GM20431 (cell line): ENCODE data around the gene WNK4.

ENCODE experiments used
- in situ Hi-C: fragments of 300-500 bp; cut with MseI, MboI; formaldehyde crosslinking; loops from one replicate; pipeline ENCODE4 v1.15.0; 2020; ENCODE audit warnings: low sequenced_read_pairs; ENCODE audit not compliant: unreplicated experiment

The WNK4 gene

GRCh38 chr17:42832213-42832933 is 52.0 kb downstream of the WNK4 start:
- in situ Hi-C loops, result no loop called here

GRCh38 chr17:42832934-42833766 is 52.7 kb downstream of the WNK4 start, which contains the start of gene PSME3:
Gene PSME3, plus strand, starts transcription at chr17:42833397. Its CDS starts 235 bp downstream, at chr17:42833632.
- in situ Hi-C loops, result no loop called here

GRCh38 chr17:42833767-42834422 is 53.5 kb downstream of the WNK4 start:
- in situ Hi-C loops, result no loop called here

GRCh38 chr17:42835732-42836131 is 55.3 kb downstream of the WNK4 start:
- in situ Hi-C loops, result no loop called here

- in situ Hi-C loops, result no loop called here
Observed at GRCh38 chr17:42841975-42842685, 61.7 kb downstream of the WNK4 start.

DNA sequence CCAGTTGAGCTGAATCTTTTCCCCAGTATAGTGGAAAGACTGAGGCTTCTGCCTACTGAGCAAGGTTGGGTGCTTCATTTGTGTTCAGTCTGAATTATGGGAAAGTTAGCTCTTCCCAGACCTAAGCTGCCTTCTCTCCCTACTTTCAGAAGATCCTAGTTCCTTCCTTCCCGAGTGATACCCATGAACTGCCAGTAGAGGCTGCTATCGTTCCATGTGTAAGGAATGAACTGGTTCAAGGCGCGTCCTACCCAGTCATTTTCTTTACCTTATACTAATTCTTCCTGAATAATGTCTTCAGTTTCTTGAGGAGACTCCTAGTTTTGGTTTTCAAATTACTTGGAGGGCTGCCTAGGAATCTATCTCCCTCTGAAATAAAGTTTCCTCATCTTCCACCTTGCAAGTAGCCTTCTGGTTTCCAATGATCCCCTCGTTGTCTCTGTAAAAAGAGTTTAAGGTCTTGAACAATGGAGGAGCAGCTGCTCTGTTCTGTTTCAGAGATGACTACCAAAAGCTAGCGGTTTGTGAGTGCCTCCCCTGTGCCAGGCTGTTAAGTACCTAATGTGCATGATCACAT is 63.0 kb downstream of the WNK4 start:
- in situ Hi-C loops, result no loop called here

DNA sequence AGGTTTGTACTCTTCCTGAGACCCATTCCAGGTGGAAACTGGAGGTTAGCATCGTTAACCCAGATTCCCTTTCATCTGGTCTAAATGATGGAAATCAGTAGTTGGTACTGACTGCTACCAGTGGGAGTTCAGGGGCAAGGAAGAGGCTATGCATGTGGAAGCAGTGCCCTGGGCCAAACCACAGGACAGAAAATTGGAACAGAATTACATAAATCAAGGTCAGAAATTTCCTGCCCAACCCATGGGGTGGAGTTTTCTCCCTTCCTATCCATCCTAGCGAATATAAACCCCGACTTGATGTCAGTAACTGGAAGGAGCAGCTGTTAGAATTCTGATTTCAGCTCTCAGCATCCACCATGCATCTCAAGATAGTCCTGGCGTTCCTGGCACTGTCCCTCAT is 63.9 kb downstream of the WNK4 start, which contains the start of gene AOC2:
AOC2 (plus strand) TSS at position 310 of the 400 bp plus-strand sequence; CDS start at position 357, 47 bp downstream.
- in situ Hi-C loops, result no loop called here

DNA sequence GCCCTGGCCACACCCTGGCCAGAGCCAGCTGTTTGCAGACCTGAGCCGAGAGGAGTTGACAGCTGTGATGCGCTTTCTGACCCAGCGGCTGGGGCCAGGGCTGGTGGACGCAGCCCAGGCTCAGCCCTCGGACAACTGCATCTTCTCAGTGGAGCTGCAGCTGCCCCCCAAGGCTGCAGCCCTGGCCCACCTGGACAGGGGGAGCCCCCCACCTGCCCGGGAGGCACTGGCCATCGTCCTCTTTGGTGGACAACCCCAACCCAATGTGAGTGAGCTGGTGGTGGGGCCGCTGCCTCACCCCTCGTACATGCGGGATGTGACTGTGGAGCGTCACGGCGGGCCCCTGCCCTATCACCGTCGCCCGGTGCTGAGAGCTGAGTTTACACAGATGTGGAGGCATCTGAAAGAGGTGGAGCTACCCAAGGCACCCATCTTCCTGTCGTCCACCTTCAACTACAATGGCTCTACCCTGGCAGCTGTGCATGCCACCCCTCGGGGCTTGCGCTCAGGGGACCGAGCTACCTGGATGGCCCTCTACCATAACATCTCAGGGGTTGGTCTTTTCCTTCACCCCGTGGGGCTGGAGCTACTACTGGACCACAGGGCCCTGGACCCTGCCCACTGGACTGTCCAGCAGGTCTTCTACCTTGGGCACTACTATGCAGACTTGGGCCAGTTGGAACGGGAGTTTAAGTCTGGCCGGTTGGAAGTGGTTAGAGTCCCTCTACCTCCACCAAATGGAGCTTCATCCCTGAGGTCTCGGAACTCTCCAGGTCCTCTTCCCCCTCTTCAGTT is 64.5 kb downstream of the WNK4 start:
- in situ Hi-C loops, result no loop called here

DNA sequence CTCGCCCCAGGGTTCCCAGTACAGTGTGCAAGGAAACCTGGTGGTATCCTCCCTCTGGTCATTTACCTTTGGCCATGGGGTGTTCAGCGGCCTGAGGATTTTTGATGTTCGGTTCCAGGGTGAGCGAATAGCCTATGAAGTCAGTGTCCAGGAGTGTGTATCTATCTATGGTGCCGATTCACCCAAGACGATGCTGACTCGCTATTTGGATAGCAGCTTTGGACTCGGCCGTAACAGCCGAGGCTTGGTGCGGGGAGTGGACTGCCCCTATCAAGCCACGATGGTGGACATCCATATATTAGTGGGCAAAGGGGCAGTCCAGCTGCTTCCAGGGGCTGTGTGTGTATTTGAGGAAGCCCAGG is 65.1 kb downstream of the WNK4 start:
- in situ Hi-C loops, result no loop called here

DNA sequence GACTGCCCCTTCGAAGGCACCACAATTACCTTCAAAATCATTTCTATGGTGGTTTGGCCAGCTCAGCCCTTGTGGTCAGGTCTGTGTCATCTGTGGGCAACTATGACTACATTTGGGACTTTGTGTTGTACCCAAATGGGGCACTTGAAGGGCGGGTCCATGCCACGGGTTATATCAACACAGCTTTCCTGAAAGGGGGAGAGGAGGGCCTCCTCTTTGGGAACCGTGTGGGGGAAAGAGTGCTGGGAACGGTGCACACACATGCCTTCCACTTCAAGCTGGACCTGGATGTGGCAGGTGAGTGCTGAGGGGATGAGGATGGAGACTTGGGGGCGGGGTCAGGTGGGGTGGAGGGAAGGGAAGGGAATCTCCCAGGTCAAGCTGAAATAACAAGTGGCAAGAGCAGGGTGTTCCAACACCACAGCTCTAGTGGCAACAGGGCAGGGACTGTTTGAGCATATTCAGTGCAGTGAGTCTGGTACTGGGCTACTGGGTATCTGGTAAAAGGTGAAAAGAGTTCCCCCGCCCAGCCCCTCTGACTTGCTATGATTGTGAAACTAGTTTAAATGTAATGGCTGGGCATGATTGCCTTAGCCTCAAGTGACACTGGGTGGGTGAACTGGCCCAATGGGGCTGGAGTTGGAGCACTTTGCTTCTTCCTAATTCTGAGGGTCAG is 65.6 kb downstream of the WNK4 start:
- in situ Hi-C loops, result no loop called here
